ENCODE data around the gene ZNF12.
"Not testable (repeated sequence)": the region's sequence is repeated elsewhere in the genome, so short reads cannot be mapped to it uniquely, and the experiment has no call there.

Gene ZNF12

GRCh38 chr7:6706666-6707407 lies at the start of gene ZNF12:
Gene ZNF12, minus strand, starts transcription at chr7:6706947. Its CDS starts 1,774 bp downstream, at chr7:6705173.
- DNase-seq (ENCODE audit: insufficient read length, low spot score) (peak; percentile 85), FAIRE-seq (peak; percentile 90)

- DNase-seq (ENCODE audit: insufficient read length, low spot score); FAIRE-seq: not testable (repeated sequence)
Observed at GRCh38 chr7:6753964-6754363, 47.2 kb upstream of the ZNF12 start, which contains the start of gene RSPH10B2. Gene RSPH10B2, plus strand, starts transcription at chr7:6754103. Its CDS starts 3,575 bp downstream, at chr7:6757678.

- not testable (repeated sequence) for DNase-seq (ENCODE audit: insufficient read length, low spot score); FAIRE-seq
Observed at GRCh38 chr7:6750173-6750572, 43.4 kb upstream of the ZNF12 start.

- DNase-seq (ENCODE audit: insufficient read length, low spot score) = not testable (repeated sequence)
Observed at GRCh38 chr7:6749335-6749734, 42.6 kb upstream of the ZNF12 start.

DNA sequence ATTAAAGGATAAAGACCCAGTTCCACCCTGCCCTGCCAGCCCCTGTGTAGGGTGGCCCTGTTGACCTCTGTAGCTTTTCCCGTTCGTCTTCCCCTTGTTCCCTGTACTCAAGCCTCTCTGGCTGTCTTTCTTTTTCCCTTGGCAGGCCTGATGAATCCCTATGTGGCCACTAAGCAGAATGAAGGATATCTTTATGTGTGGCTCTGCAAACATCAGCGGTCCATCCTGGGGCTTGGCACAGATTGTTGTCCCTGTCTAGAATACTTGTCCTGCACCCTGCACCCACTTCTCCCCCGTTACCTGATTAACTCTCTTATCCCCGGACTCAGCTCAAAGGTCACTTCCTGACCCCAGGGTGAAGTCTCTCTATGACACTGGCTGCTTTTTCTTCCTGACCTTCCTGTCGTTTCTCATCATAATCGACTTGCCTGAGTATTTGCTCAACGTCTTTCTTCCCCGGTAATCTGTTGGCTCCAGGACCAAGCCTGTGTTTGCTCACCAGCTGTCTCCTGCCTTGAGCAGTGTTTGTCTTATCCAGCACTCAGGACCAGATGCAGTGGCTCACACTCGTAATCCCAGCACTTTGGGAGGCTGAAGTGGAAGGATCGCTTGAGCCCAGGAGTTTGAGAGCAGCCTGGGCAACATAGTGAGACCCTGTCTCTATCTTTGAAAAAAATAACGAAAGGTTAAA lies 37.8 kb upstream of the ZNF12 start:
- not testable (repeated sequence) for FAIRE-seq; DNase-seq (ENCODE audit: insufficient read length, low spot score)

More at GRCh38 chr7:6749335-6749734, 42.6 kb upstream of the ZNF12 start:
- FAIRE-seq = not testable (repeated sequence)

DNA sequence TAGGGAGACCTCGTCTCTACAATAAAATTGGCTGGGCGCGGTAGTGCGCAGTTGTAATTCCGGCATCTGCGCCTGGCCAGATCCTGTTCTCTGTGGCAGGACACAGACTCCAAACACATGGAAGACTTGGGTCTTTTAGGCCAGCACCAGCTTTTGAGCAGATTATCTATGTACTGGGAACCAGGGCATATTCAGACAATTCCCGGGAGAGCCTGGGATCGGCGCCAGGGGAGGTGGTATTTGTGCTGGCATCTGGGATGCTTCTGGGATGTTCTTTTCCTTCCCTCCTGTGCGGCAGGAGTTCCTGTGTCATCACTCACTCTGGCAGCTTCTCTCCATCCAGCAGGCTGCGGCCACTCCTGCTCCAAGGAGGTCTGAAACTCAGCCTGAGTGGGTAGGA lies 31.7 kb upstream of the ZNF12 start:
- DNase-seq (ENCODE audit: insufficient read length, low spot score); FAIRE-seq: not testable (repeated sequence)

DNA sequence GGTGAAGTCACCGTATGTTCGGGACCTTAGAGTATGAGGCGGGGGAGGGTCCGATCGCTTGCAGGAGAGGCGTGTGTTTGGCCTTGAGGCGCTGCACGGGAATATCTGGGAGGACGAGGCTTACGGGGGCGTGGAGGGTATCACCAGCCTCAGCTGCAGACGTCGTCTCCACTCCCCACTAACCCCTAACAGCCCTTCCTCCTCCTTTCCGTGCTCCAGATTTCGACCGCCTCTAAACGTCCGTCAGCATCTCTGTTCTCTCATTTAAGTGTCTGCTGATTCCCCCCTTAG lies 23.5 kb upstream of the ZNF12 start:
- FAIRE-seq (no peak), DNase-seq (ENCODE audit: insufficient read length, low spot score) (peak; percentile 15)

DNA sequence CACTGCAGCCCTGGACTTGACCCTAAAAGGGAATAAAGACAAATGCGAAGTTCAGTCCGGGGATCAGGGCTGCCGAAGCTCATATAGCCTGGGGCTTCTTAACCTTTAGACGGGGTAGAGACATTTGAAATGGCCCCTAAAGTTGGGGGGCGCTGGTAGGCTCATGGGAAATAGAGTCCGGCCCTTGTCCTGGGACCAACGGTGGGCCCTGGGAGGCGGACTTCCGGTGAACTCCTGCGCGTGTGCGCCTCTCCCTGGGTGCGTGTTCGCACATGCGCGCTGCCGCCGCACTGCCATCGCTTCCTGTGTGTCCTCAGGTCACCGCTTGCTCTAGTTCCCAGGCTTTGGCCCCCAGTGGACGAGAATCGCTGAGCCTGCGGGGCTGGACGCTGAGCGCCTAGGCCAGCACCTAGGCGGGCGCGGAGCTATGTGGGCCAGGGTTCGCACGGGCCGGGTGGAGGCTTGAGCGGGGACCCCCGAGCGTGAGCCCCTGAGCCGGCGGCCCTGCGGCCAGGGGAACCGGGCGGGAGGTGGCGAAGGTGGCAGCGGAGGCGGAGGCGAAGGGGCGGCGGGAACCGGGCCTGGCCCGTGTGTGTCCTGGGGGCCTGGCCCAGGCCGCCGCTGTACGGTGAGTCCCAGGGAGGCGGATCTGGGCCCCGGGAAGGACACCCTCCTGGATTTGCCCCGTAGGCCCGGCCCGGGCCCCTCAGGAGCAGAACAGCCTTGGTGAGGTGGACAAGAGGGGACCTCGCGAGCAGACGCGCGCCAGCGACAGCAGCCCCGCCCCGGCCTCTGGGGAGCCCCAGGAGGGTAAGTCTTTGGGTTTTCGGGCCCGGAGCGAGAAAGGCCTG lies 23.0 kb upstream of the ZNF12 start:
- DNase-seq (ENCODE audit: insufficient read length, low spot score) (peak; percentile 87), FAIRE-seq (peak; percentile 82)

DNA sequence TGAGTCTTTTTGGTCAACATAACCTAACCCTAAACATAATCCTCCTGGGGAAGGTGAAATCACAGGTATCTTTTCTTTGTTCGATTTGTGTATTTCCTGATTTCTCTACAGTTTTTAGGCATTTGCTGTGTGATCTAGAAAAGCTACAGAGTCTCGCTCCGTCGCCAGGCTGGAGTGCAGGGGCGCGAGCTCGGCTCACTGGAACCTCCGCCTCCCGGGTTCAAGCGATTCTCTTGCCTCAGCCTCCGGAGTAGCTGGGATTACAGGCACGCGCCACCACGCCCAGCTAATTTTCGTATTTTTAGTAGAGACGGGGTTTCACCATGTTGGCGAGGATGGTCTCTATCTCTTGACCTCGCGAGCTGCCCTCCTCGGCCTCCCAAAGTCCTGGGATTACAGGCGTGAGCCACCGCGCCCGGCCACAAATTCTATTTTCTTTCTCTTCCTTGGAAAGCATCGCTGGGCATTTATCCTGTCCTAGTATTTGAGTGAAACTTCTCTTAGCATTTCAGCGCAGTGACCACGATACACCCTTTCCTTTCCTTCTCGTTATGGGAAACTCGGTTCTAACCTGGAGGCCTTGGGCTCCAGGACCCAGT lies 22.2 kb upstream of the ZNF12 start:
- not testable (repeated sequence) for DNase-seq (ENCODE audit: insufficient read length, low spot score)
- FAIRE-seq = peak; percentile 40

- DNase-seq (ENCODE audit: insufficient read length, low spot score) = no peak
- FAIRE-seq = no peak
Observed at GRCh38 chr7:6727663-6728062, 20.9 kb upstream of the ZNF12 start.

GRCh38 chr7:6726341-6726740 lies 19.6 kb upstream of the ZNF12 start:
- not testable (repeated sequence) for FAIRE-seq; DNase-seq (ENCODE audit: insufficient read length, low spot score)

DNA sequence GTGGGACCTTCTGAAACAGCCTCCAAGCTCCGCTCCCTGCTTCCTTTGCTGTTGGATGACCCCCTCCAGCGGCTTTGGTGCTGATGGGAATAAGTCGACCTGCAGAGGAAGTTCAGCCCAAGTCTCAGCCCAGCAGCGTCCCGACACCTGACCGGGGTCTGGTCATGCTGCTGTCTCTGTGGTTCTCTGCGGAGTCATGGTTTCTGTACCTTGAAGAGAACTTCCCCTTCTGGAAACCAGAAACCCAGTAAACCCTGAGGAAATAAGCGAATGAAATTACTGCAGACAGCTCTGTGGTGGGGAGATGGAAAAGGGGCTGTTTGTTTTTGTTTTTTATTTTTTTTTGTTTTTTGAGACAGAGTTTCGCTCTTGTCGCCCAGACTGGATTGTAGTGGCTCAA lies 18.3 kb upstream of the ZNF12 start:
- DNase-seq (ENCODE audit: insufficient read length, low spot score) (peak; percentile 70), FAIRE-seq (peak; percentile 94)

GRCh38 chr7:6724351-6724750 lies 17.6 kb upstream of the ZNF12 start:
- DNase-seq (ENCODE audit: insufficient read length, low spot score); FAIRE-seq: not testable (repeated sequence)

DNA sequence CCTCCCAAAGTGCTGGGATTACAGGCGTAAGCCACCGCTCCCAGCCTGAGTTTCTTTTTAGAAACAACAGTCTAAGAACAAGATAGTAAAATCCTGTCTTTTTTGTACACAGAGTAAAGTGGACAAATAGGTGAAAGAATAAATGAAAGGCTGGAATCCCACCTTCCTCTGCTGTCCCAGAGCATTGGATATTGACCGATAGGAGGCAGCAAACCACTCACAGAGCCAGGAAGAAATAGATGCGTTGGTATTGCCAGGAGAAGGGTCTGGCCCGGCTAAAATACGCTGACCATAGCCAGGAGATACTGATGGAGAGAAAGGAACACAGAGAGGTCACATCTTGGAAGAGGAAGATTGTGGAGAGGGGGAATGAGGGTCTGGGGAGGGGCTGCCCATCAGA lies 11.4 kb upstream of the ZNF12 start:
- no peak for DNase-seq (ENCODE audit: insufficient read length, low spot score)
- FAIRE-seq = no peak

GRCh38 chr7:6715898-6716297 lies 9.2 kb upstream of the ZNF12 start:
- not testable (repeated sequence) for DNase-seq (ENCODE audit: insufficient read length, low spot score); FAIRE-seq

DNA sequence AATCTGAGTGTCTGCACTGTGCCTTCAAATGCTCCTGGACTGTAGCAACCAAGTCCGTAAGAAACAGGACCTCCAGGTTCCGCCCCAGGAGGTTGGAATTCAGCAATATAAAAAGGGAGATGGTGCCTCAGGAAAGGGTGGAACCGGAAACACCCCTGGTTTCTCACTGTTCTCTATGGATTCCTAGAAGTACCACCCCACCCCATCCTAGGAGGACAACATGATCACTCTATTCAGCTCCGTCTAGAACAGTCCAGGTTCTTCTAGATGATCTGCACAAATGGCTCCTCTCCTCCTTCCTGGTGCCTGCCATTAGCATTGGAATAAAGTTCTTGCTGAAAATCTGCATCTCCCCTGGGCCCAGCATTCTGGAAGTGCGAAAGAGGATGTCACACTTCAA lies 7.6 kb upstream of the ZNF12 start:
- FAIRE-seq (no peak), DNase-seq (ENCODE audit: insufficient read length, low spot score) (no peak)

- FAIRE-seq = no peak
- no peak for DNase-seq (ENCODE audit: insufficient read length, low spot score)
Observed at GRCh38 chr7:6709808-6710207, 3.1 kb upstream of the ZNF12 start.

GRCh38 chr7:6708304-6708703 lies 1.6 kb upstream of the ZNF12 start:
- DNase-seq (ENCODE audit: insufficient read length, low spot score) (no peak), FAIRE-seq (no peak)

DNA sequence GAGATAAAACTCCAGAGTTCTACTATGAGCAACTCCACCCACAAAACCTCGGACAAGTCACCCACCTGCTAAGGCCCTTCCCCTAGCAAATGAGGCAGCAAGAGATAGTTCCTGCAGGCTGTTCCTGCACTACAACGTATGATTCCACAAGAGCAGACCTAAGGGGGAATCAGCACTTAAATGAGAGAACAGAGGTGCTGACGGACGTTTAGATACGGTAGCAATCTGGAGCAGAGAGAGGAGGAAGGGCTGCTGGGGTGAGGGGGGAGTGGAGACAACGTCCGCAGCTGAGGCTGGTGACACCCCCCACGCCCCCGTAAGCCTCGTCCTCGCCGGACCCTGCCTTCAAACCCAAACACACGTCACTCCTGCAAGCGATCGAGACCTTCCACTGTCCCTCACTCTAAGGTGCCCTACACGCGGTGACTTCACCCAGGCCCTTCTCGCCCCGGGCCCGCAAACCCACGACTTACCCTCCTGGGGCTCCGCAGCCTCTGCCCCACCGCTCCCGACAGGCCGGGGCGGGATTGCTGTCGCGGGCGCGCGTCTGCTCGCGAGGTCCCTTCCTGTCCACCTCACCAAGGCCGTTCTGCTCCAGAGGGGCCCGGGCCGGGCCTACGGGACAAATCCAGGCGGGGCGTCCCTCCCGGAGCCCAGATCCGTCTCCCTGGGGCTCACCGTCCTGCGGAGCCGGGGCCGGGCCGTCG lies 635 bp downstream of the ZNF12 start:
- DNase-seq (ENCODE audit: insufficient read length, low spot score) (peak; percentile 16), FAIRE-seq (no peak)

GRCh38 chr7:6701860-6702259 lies 4.9 kb downstream of the ZNF12 start:
- DNase-seq (ENCODE audit: insufficient read length, low spot score) (no peak), FAIRE-seq (no peak)
